ENCODE measurements around the gene GNB1.
A peak's percentile ranks its signal among the peaks of the same experiment; 100 is the strongest.
"Not testable (repeated sequence)": the region's sequence is repeated elsewhere in the genome, so short reads cannot be mapped to it uniquely, and the experiment has no call there.

GNB1 gene

DNA sequence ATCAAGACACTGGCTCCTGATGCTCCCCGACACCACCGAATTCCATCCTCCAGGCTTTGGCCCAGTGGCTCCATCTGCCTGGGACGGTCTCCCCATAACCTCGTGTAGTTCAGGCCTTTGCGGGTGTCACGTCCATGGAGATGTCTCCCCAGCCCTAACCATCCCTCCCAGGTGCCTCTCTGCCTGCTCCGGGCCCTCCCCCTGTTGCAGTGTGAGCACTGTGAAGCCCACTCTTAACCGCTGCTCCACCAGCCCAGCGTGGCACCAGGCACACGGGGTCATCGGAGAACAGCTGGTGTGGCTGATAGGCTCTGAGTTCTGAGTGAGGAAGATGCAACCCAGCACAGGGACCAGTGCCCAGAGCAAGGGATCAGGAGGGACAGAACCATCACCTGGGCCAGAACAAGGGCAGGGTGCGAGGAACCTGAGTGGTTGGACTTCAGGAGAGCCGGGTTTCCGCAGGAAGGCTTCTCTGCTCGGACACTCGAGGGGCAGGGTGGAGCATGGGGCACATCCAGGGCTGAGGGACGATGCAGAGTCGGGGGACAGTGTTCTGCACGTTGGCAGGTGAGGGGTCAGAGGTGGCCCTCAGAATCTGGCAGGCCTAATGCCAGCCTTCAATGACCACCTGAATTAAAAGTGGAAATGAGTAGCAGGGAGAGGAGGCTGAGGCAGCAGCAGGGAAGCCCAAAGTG is 2.6 kb upstream of the GNB1 start:
- intact Hi-C loops (cut with micrococcal nuclease), result no loop called here
- Mint-ChIP-seq H3K27ac (no peak overlapping the region), H3K27me3 (peaks cover 41% of the 10 kb centered on the region), H3K9me3 (no peaks in the 10 kb centered on the region), H3K36me3 (ENCODE audit: low read depth) (peaks cover 10% of the 10 kb centered on the region), H3K4me3 (no peak overlapping the region), H3K4me1 (ENCODE audit: low read depth) (peaks cover 34% of the 10 kb centered on the region)

DNA sequence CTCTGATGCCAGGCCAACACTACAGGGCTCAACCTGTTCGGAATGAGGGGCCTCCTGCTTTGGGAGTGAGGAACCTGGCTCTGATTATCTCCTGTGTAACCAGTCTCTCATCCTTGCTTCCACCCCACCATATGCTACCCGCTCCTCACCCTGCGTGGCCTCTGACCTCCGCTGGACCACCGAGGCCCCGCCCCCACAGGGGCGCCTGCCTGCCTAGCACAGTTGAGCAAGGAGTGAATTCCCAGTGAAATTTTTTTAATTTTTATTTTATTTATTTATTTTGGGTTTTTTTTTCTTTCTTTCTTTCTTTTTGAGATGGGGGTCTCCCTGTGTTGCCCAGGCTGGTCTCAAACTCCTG is 1.9 kb upstream of the GNB1 start:
- H3K4me1 Mint-ChIP-seq (ENCODE audit: low read depth), result peaks cover 41% of the 10 kb centered on the region

DNA sequence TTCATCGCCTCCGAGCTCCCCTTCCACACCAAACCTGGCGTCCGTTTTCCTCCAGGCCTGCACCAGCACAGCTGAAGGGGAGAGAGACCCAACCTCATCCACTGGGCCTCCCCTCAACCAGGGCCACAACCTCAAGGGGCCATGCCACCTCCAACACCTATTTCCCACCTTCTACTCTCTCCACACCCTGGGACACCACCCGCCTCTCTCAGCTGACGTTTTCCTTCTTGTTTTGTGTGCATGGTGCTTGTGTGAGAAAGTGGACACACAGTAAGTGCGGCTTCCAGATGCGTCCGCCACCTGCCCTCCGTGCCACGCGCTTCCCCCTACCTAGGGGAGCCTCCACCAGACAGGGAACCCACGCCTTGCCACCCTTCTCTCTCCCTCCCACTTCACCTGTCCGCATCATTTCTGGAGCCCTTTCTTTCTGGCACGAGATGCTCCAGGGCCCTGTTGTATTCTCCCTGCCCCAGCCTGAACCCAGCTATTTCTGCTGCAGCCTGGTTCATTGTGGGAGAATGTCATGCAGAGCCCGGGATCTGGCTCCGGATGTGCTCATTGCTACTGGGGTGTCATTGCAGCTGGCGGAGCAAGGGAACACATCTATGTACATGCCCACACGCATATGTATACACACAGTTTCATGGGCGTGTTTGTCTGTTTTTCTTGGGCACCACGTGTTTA is 1.3 kb upstream of the GNB1 start:
- Mint-ChIP-seq H3K36me3 (ENCODE audit: low read depth) (peaks cover 16% of the 10 kb centered on the region), H3K27me3 (peaks cover 39% of the 10 kb centered on the region), H3K4me1 (ENCODE audit: low read depth) (peaks cover 46% of the 10 kb centered on the region), H3K9me3 (no peaks in the 10 kb centered on the region), H3K4me3 (peak overlapping the region; percentile 76), H3K27ac (peak overlapping the region; percentile 83)
- intact Hi-C loops (cut with micrococcal nuclease), result no loop called here

More for the DNA sequence above, 1.9 kb upstream of the GNB1 start:
- H3K4me3 Mint-ChIP-seq, result peak overlapping the region; percentile 76
- intact Hi-C loops (cut with micrococcal nuclease), result no loop called here
- H3K27ac Mint-ChIP-seq, result peak overlapping the region; percentile 83
- peaks cover 41% of the 10 kb centered on the region for H3K27me3 Mint-ChIP-seq
- H3K36me3 Mint-ChIP-seq (ENCODE audit: low read depth), result peaks cover 16% of the 10 kb centered on the region
- no peaks in the 10 kb centered on the region for H3K9me3 Mint-ChIP-seq

DNA sequence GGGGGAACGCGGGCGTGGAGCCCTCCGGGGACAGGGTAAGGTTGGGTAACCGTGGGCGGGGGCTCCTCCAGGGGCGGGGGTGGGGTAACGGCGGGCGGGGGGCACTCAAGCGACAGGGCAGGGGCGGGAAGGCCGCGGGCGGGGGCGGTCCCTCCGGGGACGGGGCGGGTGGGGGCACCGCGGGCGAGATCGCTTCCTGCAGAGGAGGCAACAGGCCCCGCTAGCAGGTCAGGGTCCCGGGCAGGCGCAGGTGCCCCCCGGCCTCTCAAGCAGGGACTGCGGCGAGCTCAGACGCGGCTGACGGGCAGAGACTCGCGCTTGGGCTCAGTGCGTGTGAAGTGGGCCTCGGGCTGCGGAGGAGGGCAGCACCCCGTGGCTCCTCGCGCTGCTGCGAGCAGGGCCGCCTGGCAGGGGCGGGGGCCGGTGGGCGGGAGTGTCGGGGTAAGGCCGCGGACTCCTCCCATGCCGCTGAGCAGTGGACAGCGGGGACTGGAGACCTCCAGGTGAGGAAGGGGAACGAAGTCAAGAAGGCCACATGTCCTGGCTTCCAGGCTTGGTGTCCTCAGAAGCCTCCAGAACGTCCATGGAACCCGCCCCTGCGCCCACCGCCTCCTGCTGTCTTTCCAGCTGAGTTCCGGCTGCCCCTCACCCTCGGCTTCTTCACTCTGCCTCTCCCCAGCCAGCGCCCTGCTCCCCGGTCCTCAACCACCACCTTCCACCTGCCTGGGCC is 627 bp upstream of the GNB1 start:
- H3K9me3 Mint-ChIP-seq, result no peaks in the 10 kb centered on the region
- intact Hi-C loops (cut with micrococcal nuclease), result no loop called here

DNA sequence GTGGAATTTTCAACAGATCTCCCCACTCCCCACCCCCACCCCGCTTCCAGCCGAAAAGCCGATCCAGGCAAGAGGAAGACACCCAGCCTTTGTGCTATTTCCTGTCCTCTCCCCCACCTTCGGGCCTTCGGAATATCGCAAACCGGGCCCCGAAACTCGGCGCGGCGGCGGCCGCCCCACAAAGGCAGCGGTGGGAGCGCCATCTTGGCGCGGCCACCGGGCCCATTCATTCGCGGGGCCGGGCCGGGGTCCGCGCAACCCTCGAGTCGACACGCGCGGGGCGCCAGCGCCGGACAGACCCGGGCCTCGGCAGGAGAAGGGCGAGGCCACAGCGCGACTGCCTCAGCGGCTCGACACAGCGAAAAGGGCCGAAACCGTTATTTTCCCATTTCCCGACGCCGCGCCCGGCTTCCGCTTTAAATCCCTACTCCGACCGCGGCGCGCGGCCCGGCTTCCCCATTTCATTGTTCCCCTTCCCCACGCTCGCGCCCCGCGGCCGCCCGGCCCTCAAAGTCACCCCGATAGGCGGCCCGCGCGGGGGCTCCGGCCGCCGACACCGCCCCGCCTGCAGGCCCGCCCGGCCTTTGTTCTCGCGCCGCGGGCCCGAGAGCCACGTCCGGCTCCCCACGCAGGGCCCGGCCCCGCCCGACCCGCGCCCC is 911 bp downstream of the GNB1 start:
- Mint-ChIP-seq H3K27ac (peak overlapping the region; percentile 81), H3K4me3 (peak overlapping the region; percentile 78), H3K27me3 (peaks cover 17% of the 10 kb centered on the region), H3K4me1 (ENCODE audit: low read depth) (peaks cover 55% of the 10 kb centered on the region), H3K9me3 (no peaks in the 10 kb centered on the region), H3K36me3 (ENCODE audit: low read depth) (peaks cover 17% of the 10 kb centered on the region)
- intact Hi-C loops (cut with micrococcal nuclease), result loop anchor here (5.0 kb wide), 2 partner anchors 38 to 108 kb away; no protein-coding TSS in a partner anchor

More for the DNA sequence above, 627 bp upstream of the GNB1 start:
- H3K27me3 Mint-ChIP-seq, result peaks cover 32% of the 10 kb centered on the region
- H3K4me3 Mint-ChIP-seq, result peak overlapping the region; percentile 83
- peak overlapping the region; percentile 83 for H3K27ac Mint-ChIP-seq
- peaks cover 53% of the 10 kb centered on the region for H3K4me1 Mint-ChIP-seq (ENCODE audit: low read depth)
- H3K36me3 Mint-ChIP-seq (ENCODE audit: low read depth), result peaks cover 16% of the 10 kb centered on the region

DNA sequence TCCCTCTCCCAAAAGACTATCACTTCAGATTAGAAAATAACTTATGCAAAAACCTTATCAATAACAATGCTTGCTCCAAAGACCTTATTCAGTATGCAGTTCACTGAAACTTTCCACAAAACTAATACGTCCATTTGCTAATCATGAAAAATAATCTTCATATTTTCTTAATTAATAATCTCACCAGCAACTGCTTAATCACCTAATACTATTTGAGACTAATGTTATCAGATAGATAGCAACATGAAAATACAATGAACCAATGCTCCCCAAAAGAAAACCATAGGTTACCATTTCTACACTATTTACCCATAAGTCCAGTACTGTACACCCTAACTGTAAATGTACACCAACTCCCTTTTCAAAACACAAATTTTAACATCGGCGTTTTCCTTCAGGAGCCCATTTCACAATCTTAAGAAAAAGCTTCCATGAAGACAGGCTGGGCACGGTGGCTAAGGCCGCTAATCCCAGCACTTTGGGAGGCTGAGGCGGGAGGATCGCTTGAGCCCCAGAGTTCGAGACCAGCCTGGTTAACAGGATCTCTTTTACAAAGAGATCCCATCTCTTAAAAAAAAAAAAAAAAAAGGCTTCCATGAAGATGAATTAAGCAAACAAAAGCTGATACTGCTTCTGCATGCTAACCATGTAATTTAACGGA is 1.7 kb downstream of the GNB1 start:
- peak overlapping the region; percentile 81 for H3K27ac Mint-ChIP-seq
- peak overlapping the region; percentile 78 for H3K4me3 Mint-ChIP-seq
- H3K27me3 Mint-ChIP-seq, result peaks cover 9% of the 10 kb centered on the region
- intact Hi-C loops (cut with micrococcal nuclease), result loop anchor here (5.0 kb wide), 2 partner anchors 37 to 107 kb away; no protein-coding TSS in a partner anchor
- peaks cover 52% of the 10 kb centered on the region for H3K4me1 Mint-ChIP-seq (ENCODE audit: low read depth)
- H3K9me3 Mint-ChIP-seq, result no peaks in the 10 kb centered on the region
- peaks cover 25% of the 10 kb centered on the region for H3K36me3 Mint-ChIP-seq (ENCODE audit: low read depth)

DNA sequence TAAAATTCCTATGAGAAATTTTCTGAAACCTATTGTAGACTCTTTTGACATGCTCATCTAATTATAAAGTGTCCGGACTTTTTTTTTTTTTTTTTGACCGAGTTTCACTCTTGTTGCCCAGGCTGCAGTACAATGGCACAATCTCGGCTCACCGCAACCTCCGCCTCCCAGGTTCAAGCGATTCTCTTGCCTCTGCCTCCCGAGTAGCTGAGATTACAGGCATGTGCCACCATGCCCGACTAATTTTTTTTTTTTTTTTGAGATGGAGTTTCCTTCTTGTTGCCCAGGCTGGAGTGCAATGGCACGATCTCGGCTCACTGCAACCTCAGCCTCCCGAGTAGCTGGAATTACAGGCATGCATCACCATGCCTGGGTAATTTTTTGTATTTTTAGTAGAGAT is 7.0 kb downstream of the GNB1 start:
- not testable (repeated sequence) for H3K27ac Mint-ChIP-seq, H3K4me3 Mint-ChIP-seq

DNA sequence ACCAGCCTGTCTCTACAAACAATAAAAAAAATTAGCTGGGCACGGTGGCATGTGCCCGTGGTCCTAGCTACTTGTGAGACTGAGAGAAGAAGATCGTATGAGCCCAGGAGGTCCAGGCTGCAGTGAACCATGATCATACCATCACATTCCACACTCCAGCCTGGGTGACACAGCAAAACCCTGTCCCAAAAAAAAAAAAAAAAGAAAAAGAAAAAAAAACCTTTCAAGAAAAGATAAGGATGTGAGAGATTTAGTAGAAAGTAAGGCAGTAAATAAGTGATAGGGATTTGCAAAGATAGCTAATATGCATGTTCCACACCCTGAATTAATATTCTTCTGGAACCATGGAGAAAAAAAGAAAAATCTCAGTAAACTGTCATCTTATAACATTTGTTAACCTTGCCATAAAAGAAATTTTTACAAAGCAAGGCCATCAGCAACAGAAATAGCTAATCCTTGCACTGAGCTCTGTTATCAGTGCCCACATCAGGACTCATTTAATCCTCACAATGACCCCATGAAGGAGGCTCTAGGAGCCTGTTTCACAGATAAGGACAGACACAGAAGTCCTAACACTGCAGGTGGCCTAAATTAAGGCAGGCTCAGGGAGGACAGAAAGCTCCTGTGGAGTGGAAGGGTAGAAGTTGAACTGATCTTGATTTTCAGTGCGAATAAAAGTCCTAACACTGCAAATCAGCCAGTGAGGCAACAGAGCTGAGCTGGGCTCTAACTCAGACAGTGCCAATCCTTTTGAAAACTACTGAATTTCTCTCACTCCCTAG is 7.6 kb downstream of the GNB1 start:
- Mint-ChIP-seq H3K4me3 (no peak overlapping the region), H3K27me3 (no peaks in the 10 kb centered on the region), H3K9me3 (no peaks in the 10 kb centered on the region), H3K36me3 (ENCODE audit: low read depth) (peaks cover 60% of the 10 kb centered on the region), H3K4me1 (ENCODE audit: low read depth) (peaks cover 73% of the 10 kb centered on the region), H3K27ac (peak overlapping the region; percentile 19)
- intact Hi-C loops (cut with micrococcal nuclease), result no loop called here

More for the DNA sequence above, 7.0 kb downstream of the GNB1 start:
- Mint-ChIP-seq H3K36me3 (ENCODE audit: low read depth) (peaks cover 60% of the 10 kb centered on the region), H3K4me1 (ENCODE audit: low read depth) (peaks cover 73% of the 10 kb centered on the region)
- intact Hi-C loops (cut with micrococcal nuclease); H3K27me3 Mint-ChIP-seq; H3K9me3 Mint-ChIP-seq: not testable (repeated sequence)

DNA sequence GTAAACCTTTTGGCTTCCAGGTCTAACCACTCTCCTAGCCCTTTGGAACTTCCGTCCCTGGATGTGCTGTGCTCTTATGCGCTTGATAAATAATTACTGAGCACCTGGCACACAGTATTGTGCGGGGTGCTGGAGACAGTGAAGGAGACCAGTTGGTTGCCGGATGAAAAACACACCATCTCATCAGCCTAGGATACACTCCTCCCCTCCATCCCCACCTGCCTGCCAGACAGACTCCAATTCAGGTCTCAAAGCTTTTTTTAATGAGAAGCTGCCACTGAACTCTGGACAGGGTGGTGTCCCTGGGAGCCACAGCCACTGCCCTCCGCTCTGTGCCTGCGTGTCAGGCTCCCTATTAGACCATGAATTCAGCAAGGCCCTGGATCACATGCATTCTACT is 9.2 kb downstream of the GNB1 start:
- H3K27ac Mint-ChIP-seq, result peak overlapping the region; percentile 19
- H3K4me3 Mint-ChIP-seq, result no peak overlapping the region
- H3K4me1 Mint-ChIP-seq (ENCODE audit: low read depth), result peaks cover 67% of the 10 kb centered on the region
- H3K36me3 Mint-ChIP-seq (ENCODE audit: low read depth), result peaks cover 64% of the 10 kb centered on the region
- no peaks in the 10 kb centered on the region for H3K9me3 Mint-ChIP-seq
- no peaks in the 10 kb centered on the region for H3K27me3 Mint-ChIP-seq
- intact Hi-C loops (cut with micrococcal nuclease), result no loop called here

DNA sequence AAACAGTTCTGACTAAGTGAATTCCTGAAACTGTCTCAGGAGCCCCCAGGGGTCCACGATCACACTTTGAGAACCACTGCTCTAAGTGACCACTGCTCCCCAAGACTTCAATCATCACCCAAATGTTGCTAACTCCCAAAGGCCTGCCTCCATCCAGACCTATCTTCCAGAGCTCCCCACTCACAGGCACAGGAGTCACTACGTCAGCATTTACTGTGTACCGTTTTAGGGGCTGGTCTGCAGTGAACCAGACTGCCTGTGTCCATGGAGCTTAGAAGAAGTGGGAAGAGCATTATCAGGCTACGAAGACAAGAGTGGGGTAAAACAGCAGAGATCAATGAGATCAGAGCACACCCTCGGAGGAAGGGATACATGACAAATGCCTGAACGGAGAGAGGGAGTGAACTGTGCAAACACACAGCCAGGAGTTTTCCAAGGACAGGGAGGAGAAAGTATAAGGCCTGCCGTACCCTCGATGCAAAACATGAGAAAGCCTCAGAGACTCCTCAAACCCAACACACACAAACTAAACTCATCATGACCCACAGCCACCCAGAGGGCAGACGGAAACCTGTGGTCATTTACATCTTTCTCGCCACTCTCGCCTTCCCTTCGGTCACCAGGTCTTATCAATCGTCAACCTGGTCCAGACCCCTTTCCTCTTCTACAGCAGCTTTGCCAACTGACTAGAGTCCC is 10.1 kb downstream of the GNB1 start:
- intact Hi-C loops (cut with micrococcal nuclease), result no loop called here

DNA sequence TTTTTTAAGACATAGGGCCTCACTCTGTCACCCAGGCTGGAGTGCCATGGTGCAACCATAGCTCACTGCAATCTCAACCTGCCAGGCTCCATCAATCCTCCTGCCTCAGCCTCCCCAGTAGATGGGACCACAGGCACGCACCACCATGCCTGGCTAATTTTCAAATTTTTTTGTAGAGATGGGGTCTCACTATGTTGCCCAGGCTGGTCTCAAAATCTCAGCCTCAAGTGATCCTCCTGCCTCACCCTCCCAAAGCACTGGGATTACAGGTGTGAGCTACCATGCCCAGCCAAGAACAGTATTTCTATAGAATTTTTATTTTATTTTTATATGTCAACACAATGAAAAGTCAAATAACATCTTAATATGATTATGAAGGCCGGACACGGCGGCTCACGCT is 10.9 kb downstream of the GNB1 start:
- Mint-ChIP-seq H3K9me3 (no peaks in the 10 kb centered on the region), H3K36me3 (ENCODE audit: low read depth) (peaks cover 80% of the 10 kb centered on the region), H3K27me3 (no peaks in the 10 kb centered on the region), H3K4me1 (ENCODE audit: low read depth) (peaks cover 73% of the 10 kb centered on the region), H3K4me3 (no peak overlapping the region), H3K27ac (no peak overlapping the region)
- intact Hi-C loops (cut with micrococcal nuclease), result no loop called here

More for the DNA sequence above, 10.1 kb downstream of the GNB1 start:
- no peak overlapping the region for H3K4me3 Mint-ChIP-seq
- peaks cover 69% of the 10 kb centered on the region for H3K4me1 Mint-ChIP-seq (ENCODE audit: low read depth)
- no peaks in the 10 kb centered on the region for H3K9me3 Mint-ChIP-seq
- no peaks in the 10 kb centered on the region for H3K27me3 Mint-ChIP-seq
- H3K27ac Mint-ChIP-seq, result peak overlapping the region; percentile 0
- H3K36me3 Mint-ChIP-seq (ENCODE audit: low read depth), result peaks cover 73% of the 10 kb centered on the region

DNA sequence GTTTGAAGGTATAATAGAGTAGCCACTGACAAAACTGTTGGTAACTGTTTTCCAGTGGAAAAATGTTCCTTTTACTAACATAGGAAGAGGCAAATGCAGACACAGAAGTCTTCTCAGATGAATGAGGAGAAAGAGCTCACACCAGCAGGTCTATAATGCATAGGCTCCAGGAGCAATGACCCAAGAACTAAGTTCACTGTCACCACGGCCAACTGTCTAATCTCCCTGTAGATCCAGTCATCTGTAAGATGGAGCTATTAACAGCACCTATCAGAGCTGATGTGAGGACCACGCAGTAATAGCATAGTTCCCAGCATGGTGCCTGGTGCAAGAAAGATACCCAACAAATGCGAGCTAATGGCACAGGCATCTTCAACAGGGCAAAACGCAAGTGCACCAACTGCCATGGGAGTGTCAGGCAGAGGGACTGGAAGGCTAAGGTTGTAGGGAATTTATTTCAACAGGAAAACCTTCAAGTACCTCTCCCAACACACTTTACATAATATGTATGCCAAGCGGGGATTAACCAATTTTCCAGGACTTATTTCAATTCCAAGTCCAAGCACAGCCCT is 12.9 kb downstream of the GNB1 start:
- no peak overlapping the region for H3K4me3 Mint-ChIP-seq
- H3K36me3 Mint-ChIP-seq (ENCODE audit: low read depth), result peaks cover 80% of the 10 kb centered on the region
- H3K4me1 Mint-ChIP-seq (ENCODE audit: low read depth), result peaks cover 71% of the 10 kb centered on the region
- H3K27me3 Mint-ChIP-seq, result no peaks in the 10 kb centered on the region
- intact Hi-C loops (cut with micrococcal nuclease), result no loop called here
- peak overlapping the region; percentile 47 for H3K27ac Mint-ChIP-seq
- no peaks in the 10 kb centered on the region for H3K9me3 Mint-ChIP-seq
